ENCODE measurements around the gene SHCBP1L.

The SHCBP1L gene

GRCh38 chr1:182952677-182953444 lies at the start of gene SHCBP1L:
Gene SHCBP1L, minus strand, starts transcription at chr1:182953166. Its CDS starts 33 bp downstream, at chr1:182953133.
- DNase-seq (ENCODE audit: low read depth in 2 of 2), result no peak

GRCh38 chr1:183002267-183002666 lies 49.3 kb upstream of the SHCBP1L start:
- no peak for DNase-seq (ENCODE audit: low read depth in 2 of 2)

GRCh38 chr1:183000167-183000962 lies 47.4 kb upstream of the SHCBP1L start:
- DNase-seq (ENCODE audit: low read depth in 2 of 2), result no peak

GRCh38 chr1:182998482-182998881 lies 45.5 kb upstream of the SHCBP1L start:
- DNase-seq (ENCODE audit: low read depth in 2 of 2), result no peak

GRCh38 chr1:182996816-182997215 lies 43.9 kb upstream of the SHCBP1L start:
- no peak for DNase-seq (ENCODE audit: low read depth in 2 of 2)

GRCh38 chr1:182995894-182996293 lies 42.9 kb upstream of the SHCBP1L start:
- no peak for DNase-seq (ENCODE audit: low read depth in 2 of 2)

- no peak for DNase-seq (ENCODE audit: low read depth in 2 of 2)
Measured at GRCh38 chr1:182993746-182994145, 40.8 kb upstream of the SHCBP1L start.

- DNase-seq (ENCODE audit: low read depth in 2 of 2), result no peak
Measured at GRCh38 chr1:182990413-182991144, 37.6 kb upstream of the SHCBP1L start.

GRCh38 chr1:182985876-182986275 lies 32.9 kb upstream of the SHCBP1L start:
- DNase-seq (ENCODE audit: low read depth in 2 of 2), result no peak

- no peak for DNase-seq (ENCODE audit: low read depth in 2 of 2)
Measured at GRCh38 chr1:182984621-182985020, 31.7 kb upstream of the SHCBP1L start.

GRCh38 chr1:182984138-182984537 lies 31.2 kb upstream of the SHCBP1L start:
- no peak for DNase-seq (ENCODE audit: low read depth in 2 of 2)

GRCh38 chr1:182978151-182978853 lies 25.3 kb upstream of the SHCBP1L start:
- DNase-seq (ENCODE audit: low read depth in 2 of 2), result no peak

GRCh38 chr1:182977480-182977879 lies 24.5 kb upstream of the SHCBP1L start:
- DNase-seq (ENCODE audit: low read depth in 2 of 2), result no peak

- no peak for DNase-seq (ENCODE audit: low read depth in 2 of 2)
Measured at GRCh38 chr1:182974506-182975191, 21.7 kb upstream of the SHCBP1L start.

GRCh38 chr1:182972829-182973228 lies 19.9 kb upstream of the SHCBP1L start:
- DNase-seq (ENCODE audit: low read depth in 2 of 2), result no peak

- DNase-seq (ENCODE audit: low read depth in 2 of 2), result no peak
Measured at GRCh38 chr1:182972231-182972630, 19.3 kb upstream of the SHCBP1L start.

- no peak for DNase-seq (ENCODE audit: low read depth in 2 of 2)
Measured at GRCh38 chr1:182971219-182971618, 18.3 kb upstream of the SHCBP1L start.

GRCh38 chr1:182968836-182969734 lies 16.1 kb upstream of the SHCBP1L start:
- DNase-seq (ENCODE audit: low read depth in 2 of 2), result no peak

GRCh38 chr1:182968151-182968741 lies 15.3 kb upstream of the SHCBP1L start:
- no peak for DNase-seq (ENCODE audit: low read depth in 2 of 2)

- DNase-seq (ENCODE audit: low read depth in 2 of 2), result no peak
Measured at GRCh38 chr1:182965861-182966260, 12.9 kb upstream of the SHCBP1L start.

Data from fibroblast of skin of left biceps (primary cell).